ENCODE measurements around the gene IKZF3.
"Not testable (repeated sequence)": the region's sequence is repeated elsewhere in the genome, so short reads cannot be mapped to it uniquely, and the experiment has no call there.

Gene IKZF3

DNA sequence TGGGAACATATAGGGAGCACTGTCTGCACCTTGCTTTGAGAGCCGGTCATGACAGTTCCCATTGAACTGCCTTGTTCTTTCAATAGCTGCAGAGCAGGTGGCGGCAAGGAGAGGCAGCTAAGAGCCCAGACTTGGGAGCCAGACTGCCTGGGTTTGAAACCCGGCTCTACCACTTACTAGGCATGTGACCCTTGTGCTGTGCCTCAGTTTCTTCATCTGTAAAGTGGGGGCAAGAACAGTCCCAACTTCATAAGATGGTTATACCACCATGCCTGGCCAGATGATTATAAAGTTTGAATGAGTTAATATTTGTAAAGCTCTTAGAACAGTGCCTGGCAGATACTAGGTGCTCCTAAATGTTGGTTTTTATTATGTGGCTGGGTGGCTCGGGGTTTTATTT, 149.9 kb downstream of the IKZF3 start:
- DNase-seq: no peak

DNA sequence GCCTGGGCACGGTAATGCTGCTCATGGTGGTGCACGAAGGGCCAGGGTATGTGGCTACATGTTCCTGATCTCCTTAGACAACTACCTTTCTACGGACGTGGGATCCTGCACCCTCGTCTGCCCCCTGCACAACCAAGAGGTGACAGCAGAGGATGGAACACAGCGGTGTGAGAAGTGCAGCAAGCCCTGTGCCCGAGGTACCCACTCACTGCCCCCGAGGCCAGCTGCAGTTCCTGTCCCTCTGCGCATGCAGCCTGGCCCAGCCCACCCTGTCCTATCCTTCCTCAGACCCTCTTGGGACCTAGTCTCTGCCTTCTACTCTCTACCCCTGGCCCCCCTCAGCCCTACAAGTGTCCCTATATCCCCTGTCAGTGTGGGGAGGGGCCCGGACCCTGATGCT, 152.3 kb downstream of the IKZF3 start:
- no peak for DNase-seq

- DNase-seq: not testable (repeated sequence)
Observed at GRCh38 chr17:39711071-39711470, 153.0 kb downstream of the IKZF3 start.

DNA sequence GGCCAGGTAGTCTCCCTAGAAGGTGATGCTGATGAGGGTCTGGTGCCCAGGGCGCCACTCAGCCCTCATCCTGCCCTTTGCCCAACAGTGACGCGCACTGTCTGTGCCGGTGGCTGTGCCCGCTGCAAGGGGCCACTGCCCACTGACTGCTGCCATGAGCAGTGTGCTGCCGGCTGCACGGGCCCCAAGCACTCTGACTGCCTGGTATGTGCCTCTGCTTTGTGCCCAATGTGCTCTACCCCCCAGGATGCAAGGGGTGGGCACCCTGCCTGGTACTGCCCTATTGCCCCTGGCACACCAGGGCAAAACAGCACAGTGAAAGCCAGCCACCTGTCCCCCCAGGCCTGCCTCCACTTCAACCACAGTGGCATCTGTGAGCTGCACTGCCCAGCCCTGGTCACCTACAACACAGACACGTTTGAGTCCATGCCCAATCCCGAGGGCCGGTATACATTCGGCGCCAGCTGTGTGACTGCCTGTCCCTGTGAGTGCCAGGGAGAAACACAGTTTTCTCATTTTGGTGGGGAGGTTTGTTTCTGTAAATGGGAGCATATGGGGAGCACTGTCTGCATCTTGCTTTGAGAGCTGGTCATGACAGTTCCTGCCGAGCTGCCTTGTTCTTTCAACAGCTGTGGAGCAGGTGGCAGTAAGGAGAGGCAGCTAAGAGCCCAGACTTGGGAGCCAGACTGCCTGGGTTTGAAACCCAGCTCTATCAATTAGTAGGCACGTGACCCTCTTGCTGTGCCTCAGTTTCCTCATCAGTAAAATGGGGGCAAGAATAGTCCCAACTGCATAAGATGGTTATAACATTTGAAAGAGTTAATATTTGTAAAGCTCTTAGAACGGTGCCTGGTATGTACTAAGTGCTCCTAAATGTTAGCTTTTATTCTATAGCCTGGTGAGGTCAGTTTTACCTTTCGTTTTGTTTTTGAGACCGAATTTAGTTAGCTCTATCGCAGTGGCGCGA, 153.8 kb downstream of the IKZF3 start:
- DNase-seq: no peak

DNA sequence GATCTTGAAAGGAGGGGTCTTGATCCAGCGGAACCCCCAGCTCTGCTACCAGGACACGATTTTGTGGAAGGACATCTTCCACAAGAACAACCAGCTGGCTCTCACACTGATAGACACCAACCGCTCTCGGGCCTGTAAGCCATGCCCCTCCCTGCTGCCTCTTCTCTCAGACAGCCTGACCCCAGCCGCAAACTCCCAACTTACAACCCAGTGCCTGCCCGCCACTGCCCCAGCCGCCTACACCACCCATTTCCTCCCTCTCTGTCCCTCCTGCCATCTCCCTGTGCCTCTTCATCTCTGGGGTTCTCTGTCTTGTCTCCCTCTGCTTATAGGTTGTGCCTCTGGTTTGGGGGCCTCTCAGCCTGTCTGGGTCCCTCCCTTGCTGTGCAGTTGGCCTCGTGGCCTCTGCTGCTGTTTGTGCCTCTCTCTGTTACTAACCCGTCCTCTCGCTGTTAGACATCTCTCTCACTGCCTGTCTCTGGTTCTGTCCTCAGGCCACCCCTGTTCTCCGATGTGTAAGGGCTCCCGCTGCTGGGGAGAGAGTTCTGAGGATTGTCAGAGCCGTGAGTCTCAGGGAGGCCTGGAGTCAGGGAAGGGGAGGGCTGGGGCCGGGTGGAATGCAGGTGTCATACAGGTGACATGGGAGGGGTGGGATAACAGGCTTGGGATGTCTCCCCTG, 154.7 kb downstream of the IKZF3 start:
- DNase-seq: no peak
